ENCODE measurements around the gene ZC3H7A. TPM values are rescaled to one million over a fixed set of nuclear protein-coding genes. Genes with fewer than 3 reads are reported as not detected.
A peak's percentile ranks its signal among the peaks of the same experiment; 100 is the strongest.

Gene ZC3H7A
- total RNA-seq, 2 experiments from 2014 or later, result 62.3 to 67.8 TPM

DNA sequence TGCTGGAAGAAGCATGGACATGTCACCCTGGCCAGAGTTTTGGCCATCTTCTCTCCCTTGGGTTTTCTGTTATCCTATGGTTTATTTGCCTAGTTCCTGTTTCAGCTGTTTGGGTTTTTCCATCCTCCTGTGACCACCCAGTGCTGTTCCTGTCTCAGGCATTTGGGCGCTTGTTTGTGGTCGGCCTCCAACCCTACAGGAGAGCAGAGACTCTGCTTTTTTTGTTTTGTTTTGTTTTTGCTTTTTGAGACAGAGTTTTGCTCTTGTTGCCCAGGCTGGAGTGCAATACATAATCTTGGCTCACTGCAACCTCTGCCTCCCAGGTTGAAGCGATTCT is 3.3 kb upstream of the ZC3H7A start:
- POLR2A ChIA-PET, result interaction anchor here (1.0 kb wide), 1 partner anchor 16 kb away, joined by 4 read pairs; no protein-coding TSS in a partner anchor
- intact Hi-C loops (cut with micrococcal nuclease), result no loop called here
- Mint-ChIP-seq H3K27me3 (no peaks in the 10 kb centered on the region), H3K4me3 (peak overlapping the region; percentile 89), H3K4me1 (ENCODE audit: low read depth) (peaks cover 35% of the 10 kb centered on the region), H3K9me3 (no peaks in the 10 kb centered on the region), H3K27ac (peak overlapping the region; percentile 96), H3K36me3 (ENCODE audit: low read depth) (peaks cover 11% of the 10 kb centered on the region)
- CTCF ChIA-PET, result interaction anchor here (1.2 kb wide), 1 partner anchor 404 kb away, joined by 4 read pairs; no protein-coding TSS in a partner anchor
- no peak for DNase-seq
- TF ChIP-seq, protein P1, sequence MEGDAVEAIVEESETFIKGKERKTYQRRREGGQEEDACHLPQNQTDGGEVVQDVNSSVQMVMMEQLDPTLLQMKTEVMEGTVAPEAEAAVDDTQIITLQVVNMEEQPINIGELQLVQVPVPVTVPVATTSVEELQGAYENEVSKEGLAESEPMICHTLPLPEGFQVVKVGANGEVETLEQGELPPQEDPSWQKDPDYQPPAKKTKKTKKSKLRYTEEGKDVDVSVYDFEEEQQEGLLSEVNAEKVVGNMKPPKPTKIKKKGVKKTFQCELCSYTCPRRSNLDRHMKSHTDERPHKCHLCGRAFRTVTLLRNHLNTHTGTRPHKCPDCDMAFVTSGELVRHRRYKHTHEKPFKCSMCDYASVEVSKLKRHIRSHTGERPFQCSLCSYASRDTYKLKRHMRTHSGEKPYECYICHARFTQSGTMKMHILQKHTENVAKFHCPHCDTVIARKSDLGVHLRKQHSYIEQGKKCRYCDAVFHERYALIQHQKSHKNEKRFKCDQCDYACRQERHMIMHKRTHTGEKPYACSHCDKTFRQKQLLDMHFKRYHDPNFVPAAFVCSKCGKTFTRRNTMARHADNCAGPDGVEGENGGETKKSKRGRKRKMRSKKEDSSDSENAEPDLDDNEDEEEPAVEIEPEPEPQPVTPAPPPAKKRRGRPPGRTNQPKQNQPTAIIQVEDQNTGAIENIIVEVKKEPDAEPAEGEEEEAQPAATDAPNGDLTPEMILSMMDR (IDR thresholded peaks at IDR 0.05), result no peak
- ATAC-seq, result no peak

DNA sequence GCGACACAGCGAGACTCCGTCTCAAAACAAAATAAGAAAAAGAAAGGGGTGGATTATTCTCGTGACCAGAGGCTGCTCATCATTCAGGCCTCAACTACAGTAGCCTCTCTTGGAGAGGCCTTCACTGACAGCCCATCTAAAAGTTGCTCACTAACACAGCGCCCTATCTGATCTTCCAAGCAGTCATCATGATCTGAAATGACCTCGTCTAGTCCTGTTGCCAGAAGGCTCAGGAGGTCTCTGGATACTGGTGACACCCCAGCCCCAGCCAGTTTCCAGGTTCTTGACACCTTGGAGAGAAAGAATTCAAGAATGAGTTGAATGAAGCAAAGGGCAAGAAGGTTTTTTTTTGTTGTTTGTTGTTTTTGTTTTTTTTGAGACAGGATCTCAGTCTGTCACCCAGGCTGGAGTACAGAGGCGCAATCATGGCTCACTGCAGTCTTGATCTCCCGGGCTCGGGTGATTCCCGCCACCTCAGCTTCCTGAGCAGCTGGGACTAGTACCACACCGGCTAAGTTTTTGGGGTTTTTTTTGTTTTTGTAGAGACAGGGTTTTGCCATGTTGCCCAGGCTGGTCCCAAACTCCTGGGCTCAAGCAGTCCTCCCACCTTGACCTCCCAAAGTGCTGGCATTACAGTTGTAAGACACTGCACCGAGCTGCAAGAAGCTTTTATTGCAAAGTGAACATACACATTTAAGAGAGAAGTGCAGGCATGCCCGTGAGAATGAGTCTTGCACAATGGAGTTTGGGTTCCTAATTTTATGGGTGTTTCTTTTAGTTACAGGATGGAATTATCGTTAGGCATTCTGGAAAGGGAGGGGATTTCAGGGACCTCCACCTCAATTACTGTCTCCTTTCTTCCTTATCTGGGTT is 2.7 kb upstream of the ZC3H7A start:
- peak overlapping the region; percentile 96 for H3K27ac Mint-ChIP-seq
- DNase-seq, result peak; percentile 47
- no peaks in the 10 kb centered on the region for H3K27me3 Mint-ChIP-seq
- H3K9me3 Mint-ChIP-seq, result no peaks in the 10 kb centered on the region
- peaks cover 16% of the 10 kb centered on the region for H3K36me3 Mint-ChIP-seq (ENCODE audit: low read depth)
- POLR2A ChIA-PET, result interaction anchor here (0.6 to 1.1 kb wide), 4 partner anchors 11 to 259 kb away, joined by 3 to 4 read pairs (median 4); no protein-coding TSS in a partner anchor
- TF ChIP-seq, protein P1 (IDR thresholded peaks at IDR 0.05), result no peak
- intact Hi-C loops (cut with micrococcal nuclease), result loop anchor here (5.0 kb wide), 1 partner anchor 57 kb away; the partner anchor contains the start of gene TXNDC11
- CTCF ChIA-PET, result interaction anchor here (1.0 to 4.1 kb wide), 4 partner anchors 8 to 404 kb away, joined by 3 to 31 read pairs (median 4); partner anchors contain the start of gene TXNDC11
- H3K4me3 Mint-ChIP-seq, result peak overlapping the region; percentile 89
- ATAC-seq, result no peak
- H3K4me1 Mint-ChIP-seq (ENCODE audit: low read depth), result peaks cover 40% of the 10 kb centered on the region

- Mint-ChIP-seq H3K27ac (peak overlapping the region; percentile 96), H3K4me1 (ENCODE audit: low read depth) (peaks cover 48% of the 10 kb centered on the region), H3K36me3 (ENCODE audit: low read depth) (peaks cover 23% of the 10 kb centered on the region), H3K4me3 (peak overlapping the region; percentile 89), H3K9me3 (no peaks in the 10 kb centered on the region), H3K27me3 (no peaks in the 10 kb centered on the region)
- TF ChIP-seq, protein P1 (IDR thresholded peaks at IDR 0.05), result no peak
- ATAC-seq (no peak), DNase-seq (no peak)
- ChIA-PET CTCF (interaction anchor here (1.0 to 7.5 kb wide), 6 partner anchors 9 to 267 kb away, joined by 3 to 125 read pairs (median 10); partner anchors contain the start of gene TXNDC11), POLR2A (interaction anchor here (0.6 to 6.6 kb wide), 7 partner anchors 12 to 258 kb away, joined by 3 to 55 read pairs (median 4); partner anchors contain the start of gene TXNDC11)
- intact Hi-C loops (cut with micrococcal nuclease), result loop anchor here (5.0 kb wide), 1 partner anchor 57 kb away; the partner anchor contains the start of gene TXNDC11
These were observed 1.9 kb upstream of the ZC3H7A start for GRCh38 chr16:11799017-11799381.

DNA sequence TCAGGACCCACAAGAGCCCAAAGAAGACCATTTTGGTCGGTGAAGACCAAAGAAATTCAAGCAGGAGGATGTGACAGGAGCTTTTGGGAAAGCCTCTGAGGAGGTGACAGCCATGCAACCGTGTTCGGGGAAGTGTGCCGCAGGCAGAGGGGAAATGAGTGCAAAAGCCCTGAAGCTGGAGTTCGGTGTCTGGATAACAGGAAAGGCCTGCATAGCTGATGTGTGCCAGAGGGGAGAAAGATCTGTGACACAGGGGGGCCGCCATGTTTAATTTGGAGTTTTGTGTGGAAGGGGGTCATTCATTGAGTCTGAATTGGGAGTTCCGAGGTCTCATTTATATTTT is 870 bp upstream of the ZC3H7A start:
- Mint-ChIP-seq H3K27ac (peak overlapping the region; percentile 96), H3K9me3 (no peaks in the 10 kb centered on the region), H3K27me3 (no peaks in the 10 kb centered on the region), H3K4me3 (peak overlapping the region; percentile 89), H3K36me3 (ENCODE audit: low read depth) (peaks cover 29% of the 10 kb centered on the region), H3K4me1 (ENCODE audit: low read depth) (peaks cover 56% of the 10 kb centered on the region)
- TF ChIP-seq, protein P1 (IDR thresholded peaks at IDR 0.05), result no peak
- DNase-seq (peak; percentile 28), ATAC-seq (no peak)
- POLR2A ChIA-PET, result interaction anchor here (0.5 to 6.6 kb wide), 12 partner anchors 9 to 839 kb away, joined by 3 to 55 read pairs (median 6); partner anchors contain the start of genes GSPT1, RSL1D1 and TXNDC11
- intact Hi-C loops (cut with micrococcal nuclease), result loop anchor here (2.0 to 5.0 kb wide), 2 partner anchors 15 to 56 kb away; partner anchors contain the start of gene TXNDC11
- CTCF ChIA-PET, result interaction anchor here (0.8 to 7.5 kb wide), 19 partner anchors 10 to 266 kb away, joined by 3 to 125 read pairs (median 4); partner anchors contain the start of gene TXNDC11
